HFFc6 (cell line): Measurements from ENCODE around the gene NLRX1. TPM values are rescaled to one million over a fixed set of nuclear protein-coding genes. Genes with fewer than 3 reads are reported as not detected.
A peak's percentile ranks its signal among the peaks of the same experiment; 100 is the strongest.

ENCODE experiments used
- DNase-seq: peaks from one replicate; pipeline ENCODE4 v3.0.0-alpha.2; 2018
- H3K27ac Mint-ChIP-seq: 2 replicates; pipeline ENCODE4 v1.8.0; 2020; ENCODE audit warnings: mild to moderate bottlenecking, mixed read lengths
- H3K27me3 Mint-ChIP-seq: 2 replicates; pipeline ENCODE4 v1.8.0; 2021; ENCODE audit warnings: mild to moderate bottlenecking, moderate library complexity, mixed read lengths; ENCODE audit not compliant: insufficient read depth
- H3K36me3 Mint-ChIP-seq: 2 replicates; pipeline ENCODE4 v1.8.0; 2021; ENCODE audit warnings: low read depth, mixed read lengths
- H3K4me1 Mint-ChIP-seq: 2 replicates; pipeline ENCODE4 v1.8.0; 2020; ENCODE audit warnings: low read depth, mixed read lengths
- H3K4me3 Mint-ChIP-seq: 2 replicates; pipeline ENCODE4 v1.8.0; 2020; ENCODE audit warnings: mild to moderate bottlenecking, moderate library complexity, mixed read lengths
- H3K9me3 Mint-ChIP-seq: 2 replicates; pipeline ENCODE4 v1.8.0; 2020; ENCODE audit warnings: mild to moderate bottlenecking, mixed read lengths
- CTCF ChIP-seq: fragments of 200-600 bp; sonication (generic); IDR thresholded peaks from 2 replicates; pipeline ENCODE4 v1.5.0; 2021; ENCODE audit warnings: antibody characterized with exemption, mild to moderate bottlenecking
- total RNA-seq, 6 experiments: library from RNA; stranded (reverse); fragmentation: NEBNext Ultra II Directional; extraction: Animal tissue kit (Norgen Biotek cat#: 25700); gene quantifications; 2 replicates in 1 of 6; 3 replicates in 5 of 6; pipeline ENCODE4 v1.2.3, GENCODE V29; 2021

The NLRX1 gene
- total RNA-seq, 6 experiments from 2014 or later: 11.8 to 14.5 (median 12.9) TPM

GRCh38 chr11:119156496-119156895, 12.0 kb upstream of the NLRX1 start:
- H3K36me3 Mint-ChIP-seq: no peaks in the 10 kb centered on the region
- H3K27me3 Mint-ChIP-seq: peaks cover 48% of the 10 kb centered on the region
- no peaks in the 10 kb centered on the region for H3K4me1 Mint-ChIP-seq
- H3K27ac Mint-ChIP-seq: no peak overlapping the region
- no peak overlapping the region for H3K4me3 Mint-ChIP-seq
- TF ChIP-seq CTCF: peak; percentile 7; the same call in 1 of the 2 replicates
- DNase-seq: no peak
- H3K9me3 Mint-ChIP-seq: no peaks in the 10 kb centered on the region

GRCh38 chr11:119157063-119157462, 11.5 kb upstream of the NLRX1 start:
- Mint-ChIP-seq H3K9me3 (no peaks in the 10 kb centered on the region), H3K27ac (no peak overlapping the region), H3K4me3 (no peak overlapping the region), H3K27me3 (peaks cover 50% of the 10 kb centered on the region), H3K4me1 (no peaks in the 10 kb centered on the region), H3K36me3 (no peaks in the 10 kb centered on the region)
- DNase-seq: no peak
- TF ChIP-seq CTCF: no peak

GRCh38 chr11:119158467-119158866, 10.1 kb upstream of the NLRX1 start:
- H3K4me3 Mint-ChIP-seq: no peak overlapping the region

GRCh38 chr11:119160151-119160550, 8.4 kb upstream of the NLRX1 start:
- Mint-ChIP-seq H3K36me3 (no peaks in the 10 kb centered on the region), H3K27me3 (peaks cover 32% of the 10 kb centered on the region), H3K27ac (no peak overlapping the region), H3K4me3 (no peak overlapping the region), H3K9me3 (no peaks in the 10 kb centered on the region), H3K4me1 (no peaks in the 10 kb centered on the region)
- no peak for DNase-seq
- TF ChIP-seq CTCF: no peak

More at GRCh38 chr11:119158467-119158866, 10.1 kb upstream of the NLRX1 start:
- TF ChIP-seq CTCF: no peak
- H3K36me3 Mint-ChIP-seq: no peaks in the 10 kb centered on the region
- DNase-seq: no peak
- H3K9me3 Mint-ChIP-seq: no peaks in the 10 kb centered on the region
- H3K4me1 Mint-ChIP-seq: no peaks in the 10 kb centered on the region
- H3K27ac Mint-ChIP-seq: no peak overlapping the region
- H3K27me3 Mint-ChIP-seq: peaks cover 48% of the 10 kb centered on the region

GRCh38 chr11:119161871-119162270, 6.7 kb upstream of the NLRX1 start:
- Mint-ChIP-seq H3K27ac (no peak overlapping the region), H3K36me3 (no peaks in the 10 kb centered on the region), H3K27me3 (peaks cover 23% of the 10 kb centered on the region), H3K4me1 (peaks cover 8% of the 10 kb centered on the region), H3K9me3 (no peaks in the 10 kb centered on the region), H3K4me3 (no peak overlapping the region)
- TF ChIP-seq CTCF: no peak
- no peak for DNase-seq
